Neural cell (in vitro differentiated cells): ENCODE data around the gene TICAM2. TPM values are rescaled to one million over a fixed set of nuclear protein-coding genes. Genes with fewer than 3 reads are reported as not detected.

Experiments
- H2AFZ ChIP-seq: fragments of 200-600, 300-800 bp; sonication (generic), shearing (Covaris generic); 2 replicates; pipeline ENCODE4 v1.6.0; 2014; ENCODE audit warnings: low read depth, mild to moderate bottlenecking, antibody characterized with exemption, low read length, moderate library complexity
- H3F3A ChIP-seq: fragments of 200-600 bp; shearing (Covaris generic); 2 replicates; pipeline ENCODE4 v1.6.1; 2016; ENCODE audit warnings: mild to moderate bottlenecking, moderate library complexity, mixed read lengths, antibody characterized with exemption, low read length; ENCODE audit not compliant: insufficient read depth, poor library complexity, severe bottlenecking
- H3K27ac ChIP-seq: fragments of 200-600, 300-800 bp; sonication (generic), shearing (Covaris generic); 2 replicates; pipeline ENCODE4 v1.5.1; 2014; ENCODE audit warnings: mild to moderate bottlenecking, low read length, moderate library complexity
- H3K27me3 ChIP-seq: fragments of 300-800, 200-600 bp; sonication (generic), shearing (Covaris generic); 2 replicates; pipeline ENCODE4 v1.6.0; 2014; ENCODE audit warnings: mild to moderate bottlenecking, low read depth, low read length, moderate library complexity; ENCODE audit not compliant: insufficient read depth
- H3K36me3 ChIP-seq: fragments of 300-800, 200-600 bp; sonication (generic), shearing (Covaris generic); 2 replicates; pipeline ENCODE4 v1.5.1; 2014; ENCODE audit warnings: mild to moderate bottlenecking, antibody characterized with exemption, low read length, moderate library complexity; ENCODE audit not compliant: insufficient read depth
- H3K4me2 ChIP-seq: fragments of 300-800, 200-600 bp; sonication (generic), shearing (Covaris generic); 2 replicates; pipeline ENCODE4 v1.6.0; 2014; ENCODE audit warnings: mild to moderate bottlenecking, low read length
- H3K4me3 ChIP-seq: fragments of 300-800, 200-600 bp; sonication (generic), shearing (Covaris generic); 2 replicates; pipeline ENCODE4 v1.5.1; 2014; ENCODE audit warnings: mild to moderate bottlenecking, low read length, moderate library complexity
- H3K79me2 ChIP-seq: fragments of 200-600 bp; shearing (Covaris generic); replicated peaks from 2 replicates; pipeline ENCODE4 v1.6.0; 2014; ENCODE audit warnings: mild to moderate bottlenecking, low read length, moderate library complexity; ENCODE audit not compliant: insufficient read depth
- H3K9ac ChIP-seq: fragments of 300-800, 200-600 bp; sonication (generic), shearing (Covaris generic); 2 replicates; pipeline ENCODE4 v1.6.1; 2016; ENCODE audit warnings: mild to moderate bottlenecking, low read length, mixed read lengths
- H3K9me2 ChIP-seq: fragments of 200-600 bp; shearing (Covaris generic); 2 replicates; pipeline ENCODE4 v1.6.1; 2016; ENCODE audit warnings: mild to moderate bottlenecking, low read length, mixed read lengths; ENCODE audit not compliant: insufficient read depth
- H3K9me3 ChIP-seq: fragments of 200-600, 300-800 bp; sonication (generic), shearing (Covaris generic); 2 replicates; pipeline ENCODE4 v1.6.1; 2016; ENCODE audit warnings: mild to moderate bottlenecking, mixed run types, low read length, moderate library complexity, mixed read lengths
- H4K20me1 ChIP-seq: fragments of 200-600 bp; shearing (Covaris generic); 2 replicates; pipeline ENCODE4 v1.6.1; 2016; ENCODE audit warnings: mild to moderate bottlenecking, mixed run types; ENCODE audit not compliant: insufficient read depth
- CTCF ChIP-seq: fragments of 450-650 bp; IDR thresholded peaks from 2 replicates; pipeline ENCODE4 v1.5.1; 2014; ENCODE audit warnings: antibody characterized with exemption, mild to moderate bottlenecking, moderate library complexity; ENCODE audit not compliant: poor library complexity, severe bottlenecking
- EP300 ChIP-seq: fragments of 450-650 bp; conservative IDR thresholded peaks from 2 replicates; pipeline ENCODE4 v1.6.1; 2014; ENCODE audit warnings: antibody characterized with exemption, mild to moderate bottlenecking, moderate library complexity; ENCODE audit not compliant: poor library complexity, severe bottlenecking
- EZH2 ChIP-seq: fragments of 200-600, 300-800 bp; shearing (Covaris generic), sonication (generic); IDR thresholded peaks from 2 replicates; pipeline ENCODE4 v1.6.1; 2014; ENCODE audit warnings: antibody characterized with exemption, low read length, borderline replicate concordance, mild to moderate bottlenecking; ENCODE audit not compliant: insufficient read depth, poor library complexity, severe bottlenecking
- MXI1 ChIP-seq: fragments of 450-650 bp; conservative IDR thresholded peaks from 2 replicates; pipeline ENCODE4 v1.6.1; 2014; ENCODE audit warnings: antibody characterized with exemption, mild to moderate bottlenecking; ENCODE audit not compliant: poor library complexity, severe bottlenecking
- POLR2AphosphoS5 ChIP-seq: IDR thresholded peaks from 2 replicates; pipeline ENCODE4 v1.6.1; 2012
- RAD21 ChIP-seq: fragments of 450-650 bp; conservative IDR thresholded peaks from 2 replicates; pipeline ENCODE4 v1.6.1; 2014; ENCODE audit warnings: antibody characterized with exemption, mild to moderate bottlenecking, moderate library complexity
- REST ChIP-seq: IDR thresholded peaks from 2 replicates; pipeline ENCODE4 v1.6.1; 2012; ENCODE audit warnings: borderline replicate concordance
- SMC3 ChIP-seq: fragments of 450-650 bp; conservative IDR thresholded peaks from 2 replicates; pipeline ENCODE4 v1.6.1; 2014; ENCODE audit warnings: antibody characterized with exemption, mild to moderate bottlenecking, moderate library complexity; ENCODE audit not compliant: poor library complexity
- TAF1 ChIP-seq: IDR thresholded peaks from 2 replicates; pipeline ENCODE4 v1.6.1; 2012; ENCODE audit warnings: low read depth
- polyA plus RNA-seq: library from polyadenylated mRNA; depleted of rRNA; stranded (reverse); fragments of >200 nt; gene quantifications from 2 replicates; pipeline ENCODE4 v1.2.3, GENCODE V29; 2014

The TICAM2 gene
- polyA plus RNA-seq, 1 donor from 2014 or later: not detected

DNA sequence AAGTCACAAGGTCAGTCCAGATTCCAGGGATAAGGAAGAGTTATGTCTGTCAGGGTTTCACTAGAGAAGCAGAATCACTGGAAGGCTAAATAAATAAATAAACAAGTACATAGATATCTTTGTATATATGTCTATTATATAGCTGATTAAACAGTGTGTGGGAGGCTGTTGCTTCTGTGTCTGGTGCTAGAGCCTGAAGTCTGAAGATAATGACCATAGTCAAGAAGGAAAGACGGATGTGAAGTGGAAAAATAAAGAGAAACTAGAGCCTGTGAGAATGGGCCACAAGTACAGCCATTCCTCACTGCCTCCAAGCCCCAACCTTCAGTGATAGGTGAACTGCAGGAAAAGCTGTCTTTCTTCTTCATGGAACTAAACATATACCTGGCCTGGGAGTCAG lies 27.6 kb upstream of the TICAM2 start:
- Histone ChIP-seq H3F3A (no peaks in the 10 kb centered on the region), H2AFZ (no peak overlapping the region)
- TF ChIP-seq RAD21 (no peak), REST (no peak), TAF1 (no peak), EZH2 (no peak), SMC3 (no peak), EP300 (no peak), MXI1 (no peak), CTCF (no peak), POLR2AphosphoS5 (no peak)

GRCh38 chr5:115627295-115627865 lies 25.1 kb upstream of the TICAM2 start:
- H3K9me2 ChIP-seq: no peaks in the 10 kb centered on the region
- no peaks in the 10 kb centered on the region for H4K20me1 ChIP-seq
- peaks cover 31% of the 10 kb centered on the region for H3K79me2 ChIP-seq
- H3K36me3 ChIP-seq: no peaks in the 10 kb centered on the region
- H3K4me2 ChIP-seq: no peak overlapping the region
- H3K9ac ChIP-seq: no peak overlapping the region
- H3K27ac ChIP-seq: no peak overlapping the region
- H3K9me3 ChIP-seq: no peaks in the 10 kb centered on the region
- no peaks in the 10 kb centered on the region for H3K27me3 ChIP-seq
- no peak overlapping the region for H2AFZ ChIP-seq
- H3F3A ChIP-seq: no peaks in the 10 kb centered on the region
- no peak overlapping the region for H3K4me3 ChIP-seq
- TF ChIP-seq CTCF (no peak), MXI1 (no peak), TAF1 (no peak), RAD21 (no peak), POLR2AphosphoS5 (no peak), EZH2 (no peak), EP300 (no peak), SMC3 (no peak), REST (no peak)

More for the DNA sequence above, 27.6 kb upstream of the TICAM2 start:
- H3K27me3 ChIP-seq: no peaks in the 10 kb centered on the region
- H4K20me1 ChIP-seq: no peaks in the 10 kb centered on the region
- H3K9me3 ChIP-seq: no peaks in the 10 kb centered on the region
- peaks cover 6% of the 10 kb centered on the region for H3K79me2 ChIP-seq
- no peak overlapping the region for H3K9ac ChIP-seq
- no peaks in the 10 kb centered on the region for H3K36me3 ChIP-seq
- no peaks in the 10 kb centered on the region for H3K9me2 ChIP-seq
- no peak overlapping the region for H3K4me3 ChIP-seq
- H3K4me2 ChIP-seq: no peak overlapping the region
- no peak overlapping the region for H3K27ac ChIP-seq
